IPS-18a (cell line): ENCODE data around the gene DLGAP4.
A peak's percentile ranks its signal among the peaks of the same experiment; 100 is the strongest.

Source experiments
- H3K27ac ChIP-seq: one replicate; pipeline ENCODE4 v1.5.1; 2013; ENCODE audit warnings: low read length
- H3K27me3 ChIP-seq: one replicate; pipeline ENCODE4 v1.6.1; 2013; ENCODE audit warnings: mild to moderate bottlenecking, low read length; ENCODE audit not compliant: control insufficient read depth, insufficient read depth
- H3K36me3 ChIP-seq: one replicate; pipeline ENCODE4 v1.6.1; 2013; ENCODE audit warnings: low read depth, low read length; ENCODE audit not compliant: control insufficient read depth
- H3K4me1 ChIP-seq: one replicate; pipeline ENCODE4 v1.6.1; 2013; ENCODE audit warnings: low read depth, low read length; ENCODE audit not compliant: control insufficient read depth
- H3K4me3 ChIP-seq: one replicate; pipeline ENCODE4 v1.5.1; 2013; ENCODE audit warnings: low read length
- H3K9ac ChIP-seq: one replicate; pipeline ENCODE4 v1.6.1; 2013; ENCODE audit warnings: mild to moderate bottlenecking, low read length, moderate library complexity
- H3K9me3 ChIP-seq: one replicate; pipeline ENCODE4 v1.6.1; 2013; ENCODE audit warnings: low read depth, low read length; ENCODE audit not compliant: control insufficient read depth

DLGAP4 gene

GRCh38 chr20:36542516-36543183, 236.5 kb downstream of the DLGAP4 start:
- Histone ChIP-seq H3K9me3 (no peaks in the 10 kb centered on the region), H3K27me3 (no peaks in the 10 kb centered on the region), H3K4me3 (peak overlapping the region; percentile 75), H3K27ac (no peak overlapping the region), H3K36me3 (peaks cover 10% of the 10 kb centered on the region), H3K9ac (no peak overlapping the region), H3K4me1 (peaks cover 7% of the 10 kb centered on the region)

GRCh38 chr20:36543184-36544133, 237.3 kb downstream of the DLGAP4 start:
- Histone ChIP-seq H3K9me3 (no peaks in the 10 kb centered on the region), H3K4me3 (no peak overlapping the region), H3K4me1 (peaks cover 7% of the 10 kb centered on the region), H3K9ac (no peak overlapping the region), H3K27ac (no peak overlapping the region), H3K36me3 (peaks cover 14% of the 10 kb centered on the region), H3K27me3 (no peaks in the 10 kb centered on the region)

- Histone ChIP-seq H3K4me1 (peaks cover 7% of the 10 kb centered on the region), H3K4me3 (no peak overlapping the region), H3K9ac (no peak overlapping the region)
Measured at GRCh38 chr20:36544134-36545018, 238.2 kb downstream of the DLGAP4 start.

GRCh38 chr20:36546111-36546736, 240.1 kb downstream of the DLGAP4 start:
- H3K9me3 ChIP-seq, result no peaks in the 10 kb centered on the region
- H3K4me3 ChIP-seq, result no peak overlapping the region
- peaks cover 15% of the 10 kb centered on the region for H3K36me3 ChIP-seq
- no peak overlapping the region for H3K27ac ChIP-seq
- peaks cover 7% of the 10 kb centered on the region for H3K4me1 ChIP-seq
- no peak overlapping the region for H3K9ac ChIP-seq
- no peaks in the 10 kb centered on the region for H3K27me3 ChIP-seq

More at GRCh38 chr20:36544134-36545018, 238.2 kb downstream of the DLGAP4 start:
- H3K27me3 ChIP-seq, result no peaks in the 10 kb centered on the region
- peaks cover 15% of the 10 kb centered on the region for H3K36me3 ChIP-seq
- H3K9me3 ChIP-seq, result no peaks in the 10 kb centered on the region
- H3K27ac ChIP-seq, result no peak overlapping the region

- Histone ChIP-seq H3K4me3 (no peak overlapping the region), H3K27ac (no peak overlapping the region), H3K9ac (no peak overlapping the region), H3K36me3 (peaks cover 15% of the 10 kb centered on the region), H3K9me3 (no peaks in the 10 kb centered on the region), H3K27me3 (no peaks in the 10 kb centered on the region), H3K4me1 (peaks cover 5% of the 10 kb centered on the region)
Measured at GRCh38 chr20:36547186-36548005, 241.3 kb downstream of the DLGAP4 start.

GRCh38 chr20:36548006-36548315, 241.8 kb downstream of the DLGAP4 start:
- Histone ChIP-seq H3K4me1 (no peaks in the 10 kb centered on the region), H3K27me3 (no peaks in the 10 kb centered on the region), H3K9ac (no peak overlapping the region), H3K4me3 (no peak overlapping the region), H3K27ac (no peak overlapping the region), H3K36me3 (peaks cover 15% of the 10 kb centered on the region), H3K9me3 (no peaks in the 10 kb centered on the region)

- Histone ChIP-seq H3K9ac (no peak overlapping the region), H3K27me3 (no peaks in the 10 kb centered on the region), H3K4me3 (no peak overlapping the region), H3K9me3 (no peaks in the 10 kb centered on the region), H3K4me1 (no peaks in the 10 kb centered on the region), H3K36me3 (peaks cover 15% of the 10 kb centered on the region), H3K27ac (no peak overlapping the region)
Measured at GRCh38 chr20:36548704-36549627, 242.8 kb downstream of the DLGAP4 start.

- Histone ChIP-seq H3K27ac (no peak overlapping the region), H3K9me3 (no peaks in the 10 kb centered on the region), H3K36me3 (peaks cover 15% of the 10 kb centered on the region), H3K9ac (no peak overlapping the region), H3K4me1 (no peaks in the 10 kb centered on the region), H3K4me3 (no peak overlapping the region), H3K27me3 (no peaks in the 10 kb centered on the region)
Measured at GRCh38 chr20:36549628-36549941, 243.4 kb downstream of the DLGAP4 start.

- Histone ChIP-seq H3K27ac (no peak overlapping the region), H3K36me3 (peaks cover 15% of the 10 kb centered on the region), H3K4me3 (no peak overlapping the region), H3K4me1 (no peaks in the 10 kb centered on the region), H3K9me3 (no peaks in the 10 kb centered on the region), H3K27me3 (no peaks in the 10 kb centered on the region), H3K9ac (no peak overlapping the region)
Measured at GRCh38 chr20:36549942-36550789, 244.0 kb downstream of the DLGAP4 start.
